Kidney (tissue), 14 donors: Measurements from ENCODE around the gene SCIMP. TPM values are rescaled to one million over a fixed set of nuclear protein-coding genes. Genes with fewer than 3 reads are reported as not detected.
A peak's percentile ranks its signal among the peaks of the same experiment; 100 is the strongest.
"Not testable (repeated sequence)": the region's sequence is repeated elsewhere in the genome, so short reads cannot be mapped to it uniquely, and the experiment has no call there.

ENCODE experiments used
- DNase-seq, 5 donors: peaks; one replicate each; pipeline ENCODE4 v3.0.0-alpha.2; 2013 to 2020
- FAIRE-seq: peaks from 2 replicates; lab custom pipeline; 2012; peaks lifted over from hg19 to GRCh38; lab: Jason Lieb, UNC
- H3K27ac ChIP-seq, 2 donors: one replicate each; pipeline ENCODE4 v1.7.0; 2013; ENCODE audit warnings: low read depth in 2 of 2, low read length in 2 of 2, inconsistent platforms in 1 of 2
- H3K27me3 ChIP-seq: one replicate; pipeline ENCODE4 v1.7.1; 2013; ENCODE audit warnings: low read length, inconsistent platforms; ENCODE audit not compliant: control insufficient read depth, insufficient read depth
- H3K36me3 ChIP-seq, 3 donors: one replicate each; pipeline versions ENCODE4 v1.7.0 to v1.7.1; 2013; ENCODE audit warnings: low read length in 3 of 3, control low read depth in 1 of 3, inconsistent platforms in 1 of 3; ENCODE audit not compliant: insufficient read depth in 3 of 3, control insufficient read depth in 2 of 3
- H3K4me1 ChIP-seq, 3 donors: one replicate each; pipeline versions ENCODE4 v1.7.0 to v1.7.1; 2013; ENCODE audit warnings: low read length in 3 of 3, inconsistent platforms in 1 of 3, low read depth in 1 of 3; ENCODE audit not compliant: control insufficient read depth in 2 of 3, insufficient read depth in 2 of 3
- H3K4me3 ChIP-seq, 3 donors: one replicate each; pipeline versions ENCODE4 v1.7.0 to v1.8.1; 2013; ENCODE audit warnings: low read length in 3 of 3, control low read depth in 1 of 3, inconsistent platforms in 1 of 3
- H3K9ac ChIP-seq, 3 donors: one replicate each; pipeline versions ENCODE4 v1.7.0 to v1.7.1; 2013; ENCODE audit warnings: low read length in 3 of 3, control low read depth in 1 of 3, inconsistent platforms in 1 of 3
- H3K9me3 ChIP-seq, 3 donors: one replicate each; pipeline versions ENCODE4 v1.7.0 to v1.7.1; 2013; ENCODE audit warnings: low read length in 3 of 3, control low read depth in 1 of 3, inconsistent platforms in 1 of 3; ENCODE audit not compliant: control insufficient read depth in 2 of 3, insufficient read depth in 1 of 3
- intact Hi-C: fragments of 100-400 bp; cut with DNase I; formaldehyde crosslinking; loops from one replicate; pipeline ENCODE4 v1.11.1; 2022
- polyA plus RNA-seq: library from polyadenylated mRNA; stranded (reverse); fragments of 350-450 nt; fragmentation: Illumina TruSeq; extraction: RNeasy Lipid Tissue Mini Kit (QIAGEN cat#74804); gene quantifications from one replicate; pipeline ENCODE4 v1.2.3, GENCODE V29; 2014; ENCODE audit warnings: low read depth, low replicate concordance; ENCODE audit not compliant: insufficient read depth
- total RNA-seq: library from RNA; stranded (reverse); fragmentation: NEBNext Ultra II Directional; extraction: Animal tissue kit (Norgen Biotek cat#: 25700); gene quantifications from one replicate; pipeline ENCODE4 v1.2.1, GENCODE V29; 2021
- TF ChIP-seq, protein P1 (sequence below): IDR thresholded peaks from 3 replicates; pipeline ENCODE4 v1.5.1; 2012; ENCODE audit warnings: mild to moderate bottlenecking, moderate library complexity, borderline replicate concordance; ENCODE audit not compliant: insufficient read depth; ENCODE audit errors: extremely low read depth
- donor health status: control.
- donor health status: control.
- donor health status: control.
- donor health status: control.
- donor health status: control.
- donor health status: DM: yes; HTN: yes; CAD: no.
- donor health status: Normal renal cell carcinoma (clear cell type).

Gene SCIMP
- total and polyA plus RNA-seq, 2 donors from 2014 or later = 0.37 to 7.6 TPM

DNA sequence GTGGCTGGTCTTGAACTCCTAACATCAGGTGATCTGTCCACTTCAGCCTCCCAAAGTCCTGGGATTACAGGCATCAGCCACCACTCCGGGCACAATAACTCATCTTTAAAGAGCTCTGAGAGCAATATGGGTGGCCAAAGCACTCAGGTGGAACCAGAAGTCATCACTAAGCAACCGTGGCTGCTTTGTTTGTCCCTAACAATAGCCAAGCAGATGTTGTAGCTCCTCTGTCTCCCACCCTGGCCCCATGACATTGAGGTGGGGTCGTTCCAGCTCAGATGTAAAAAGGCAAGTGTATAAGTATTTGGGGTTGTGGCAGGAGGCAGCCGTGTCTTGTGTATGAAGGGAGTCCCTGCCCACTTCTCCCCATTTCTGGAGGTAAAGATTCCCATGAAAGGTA lies 3.7 kb upstream of the SCIMP start:
- Histone ChIP-seq H3K4me3 (no peak overlapping the region), H3K27ac (no peak overlapping the region), H3K4me1 (no peaks in the 10 kb centered on the region), H3K9ac (no peak overlapping the region), H3K27me3 (no peaks in the 10 kb centered on the region), H3K9me3 (no peaks in the 10 kb centered on the region), H3K36me3 (no peaks in the 10 kb centered on the region)
- DNase-seq = no peak
- no peak for FAIRE-seq
- TF ChIP-seq, protein P1, sequence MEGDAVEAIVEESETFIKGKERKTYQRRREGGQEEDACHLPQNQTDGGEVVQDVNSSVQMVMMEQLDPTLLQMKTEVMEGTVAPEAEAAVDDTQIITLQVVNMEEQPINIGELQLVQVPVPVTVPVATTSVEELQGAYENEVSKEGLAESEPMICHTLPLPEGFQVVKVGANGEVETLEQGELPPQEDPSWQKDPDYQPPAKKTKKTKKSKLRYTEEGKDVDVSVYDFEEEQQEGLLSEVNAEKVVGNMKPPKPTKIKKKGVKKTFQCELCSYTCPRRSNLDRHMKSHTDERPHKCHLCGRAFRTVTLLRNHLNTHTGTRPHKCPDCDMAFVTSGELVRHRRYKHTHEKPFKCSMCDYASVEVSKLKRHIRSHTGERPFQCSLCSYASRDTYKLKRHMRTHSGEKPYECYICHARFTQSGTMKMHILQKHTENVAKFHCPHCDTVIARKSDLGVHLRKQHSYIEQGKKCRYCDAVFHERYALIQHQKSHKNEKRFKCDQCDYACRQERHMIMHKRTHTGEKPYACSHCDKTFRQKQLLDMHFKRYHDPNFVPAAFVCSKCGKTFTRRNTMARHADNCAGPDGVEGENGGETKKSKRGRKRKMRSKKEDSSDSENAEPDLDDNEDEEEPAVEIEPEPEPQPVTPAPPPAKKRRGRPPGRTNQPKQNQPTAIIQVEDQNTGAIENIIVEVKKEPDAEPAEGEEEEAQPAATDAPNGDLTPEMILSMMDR = no peak
- intact Hi-C loops = no loop called here

DNA sequence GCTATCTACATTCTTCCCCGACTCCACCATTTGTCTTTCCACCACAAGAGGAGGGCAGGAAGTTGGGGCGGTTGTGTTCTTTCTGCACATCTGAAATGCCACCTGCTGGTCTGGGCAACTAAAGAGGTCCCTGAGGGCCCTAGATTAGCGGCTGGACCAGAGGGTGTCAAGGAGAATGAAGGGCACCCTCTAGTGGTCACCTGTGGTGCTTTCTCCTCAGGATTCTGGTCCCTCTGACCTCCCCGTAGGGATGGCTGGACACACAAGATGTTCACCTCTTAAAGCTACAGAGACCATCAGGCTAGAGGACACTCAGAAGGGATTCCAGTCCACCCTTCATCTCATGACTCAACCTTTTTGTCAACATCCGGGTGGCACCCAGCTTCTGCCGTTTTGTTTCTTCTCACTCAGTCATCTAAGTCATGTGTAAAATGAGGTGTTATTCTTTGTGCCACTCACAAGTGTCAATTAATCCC lies 2.9 kb upstream of the SCIMP start:
- Histone ChIP-seq H3K4me1 (no peaks in the 10 kb centered on the region), H3K9me3 (no peaks in the 10 kb centered on the region), H3K27me3 (no peaks in the 10 kb centered on the region), H3K9ac (no peak overlapping the region), H3K4me3 (no peak overlapping the region), H3K27ac (no peak overlapping the region), H3K36me3 (no peaks in the 10 kb centered on the region)
- TF ChIP-seq, protein P1 = peak; percentile 58
- DNase-seq = peak in 4 of 5 donors; percentile 30 to 59 (median 42)
- intact Hi-C loops = no loop called here
- no peak for FAIRE-seq

- no peaks in the 10 kb centered on the region for H3K4me1 ChIP-seq
- H3K36me3 ChIP-seq = no peaks in the 10 kb centered on the region
- no peak overlapping the region for H3K9ac ChIP-seq
- no peak overlapping the region for H3K27ac ChIP-seq
- H3K9me3 ChIP-seq = no peaks in the 10 kb centered on the region
- TF ChIP-seq, protein P1 = no peak
- no peak for DNase-seq
- intact Hi-C loops = no loop called here
- H3K27me3 ChIP-seq = no peaks in the 10 kb centered on the region
- no peak for FAIRE-seq
- H3K4me3 ChIP-seq = no peak overlapping the region
Observed at GRCh38 chr17:5236938-5237540, 2.4 kb upstream of the SCIMP start.

DNA sequence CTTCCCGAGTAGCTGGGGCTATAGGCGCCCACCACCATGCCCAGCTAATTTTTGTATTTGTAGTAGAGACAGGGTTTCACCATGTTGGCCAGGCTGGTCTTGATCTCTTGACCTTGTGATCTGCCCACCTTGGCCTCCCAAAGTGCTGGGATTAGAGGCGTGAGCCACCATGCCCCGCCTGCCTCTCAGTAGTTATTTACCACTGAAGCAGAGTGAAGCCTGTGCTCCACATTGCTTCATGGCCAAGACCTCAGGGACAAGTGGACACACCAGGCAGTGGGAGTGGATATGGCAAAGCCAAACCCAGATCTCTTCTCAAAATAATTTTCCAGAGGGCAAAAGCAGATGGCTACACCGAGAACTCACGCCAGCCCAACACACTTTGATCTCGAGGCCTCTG lies 1.2 kb downstream of the SCIMP start:
- H3K27me3 ChIP-seq, H3K27ac ChIP-seq, intact Hi-C loops, DNase-seq, H3K4me3 ChIP-seq, H3K9me3 ChIP-seq, H3K36me3 ChIP-seq, H3K9ac ChIP-seq, H3K4me1 ChIP-seq, FAIRE-seq: not testable (repeated sequence)
